B cell (primary cell): ENCODE results near the gene PLD5. TPM values are rescaled to one million over a fixed set of nuclear protein-coding genes. Genes with fewer than 3 reads are reported as not detected.

Source experiments
- ATAC-seq: fragments of 200-7000 bp; cut with Tn5 transposase; one replicate; pipeline ENCODE4 v1.10.0; 2021; ENCODE audit warnings: low read depth, mild to moderate bottlenecking, moderate number of reproducible peaks, moderate library complexity
- CTCF ChIA-PET: fragments of 350-600 bp; sonication (Branson Sonifier 250); formaldehyde crosslinking; loops from one replicate; lab custom pipeline; 2021; ENCODE audit warnings: antibody characterized with exemption, inconsistent platforms; lab: Charles Lee
- POLR2A ChIA-PET: fragments of 350-600 bp; sonication (Branson Sonifier 250); formaldehyde crosslinking; loops from one replicate; lab custom pipeline; 2021; ENCODE audit warnings: antibody characterized with exemption; lab: Charles Lee
- DNase-seq: peaks from one replicate; pipeline ENCODE4 v3.0.0; 2013
- H2AFZ ChIP-seq: 2 replicates; pipeline ENCODE4 v1.6.1; 2012; ENCODE audit warnings: mild to moderate bottlenecking, low read depth, low read length; ENCODE audit not compliant: insufficient read depth, poor library complexity, severe bottlenecking
- H3K27ac ChIP-seq, 2 donors: 1 replicate in 1 of 2; 2 replicates in 1 of 2; pipeline ENCODE4 v1.5.1; 2012 to 2013; ENCODE audit warnings: low read length in 2 of 2, mild to moderate bottlenecking in 2 of 2, moderate library complexity in 1 of 2
- H3K27me3 ChIP-seq, 4 experiments: fragments of 200-600 bp in 1 of 4; sonication (generic) in 1 of 4; replicated peaks in 1 of 4; 1 replicate in 2 of 4; 2 replicates in 2 of 4; pipeline versions ENCODE4 v1.6.1 to v1.7.0; 2013 to 2016; ENCODE audit warnings: low read length in 3 of 4, mild to moderate bottlenecking in 2 of 4, mixed read lengths in 1 of 4, moderate library complexity in 1 of 4; ENCODE audit not compliant: insufficient read depth in 4 of 4, control insufficient read depth in 3 of 4; ENCODE audit errors: control extremely low read depth in 1 of 4
- H3K36me3 ChIP-seq, 2 experiments: replicated peaks in 1 of 2; 1 replicate in 1 of 2; 2 replicates in 1 of 2; pipeline versions ENCODE4 v1.6.1 to v1.7.1; 2013; ENCODE audit warnings: low read length in 1 of 2; ENCODE audit not compliant: insufficient read depth in 2 of 2, control insufficient read depth in 1 of 2; ENCODE audit errors: control extremely low read depth in 1 of 2, extremely low read depth in 1 of 2
- H3K4me1 ChIP-seq, 2 donors: fragments of 200-600 bp in 1 of 2; sonication (generic) in 1 of 2; 1 replicate in 1 of 2; 2 replicates in 1 of 2; pipeline versions ENCODE4 v1.5.1 to v1.6.1; 2013 to 2017; ENCODE audit warnings: low read length in 2 of 2; ENCODE audit not compliant: control insufficient read depth in 2 of 2, insufficient read depth in 2 of 2
- H3K4me2 ChIP-seq: replicated peaks from 2 replicates; pipeline ENCODE3; 2012; ENCODE audit warnings: mild to moderate bottlenecking, low read depth, low read length; ENCODE audit not compliant: poor library complexity, severe bottlenecking
- H3K4me3 ChIP-seq, 5 experiments: fragments of 200-600 bp in 1 of 5; sonication (generic) in 1 of 5; 1 replicate in 3 of 5; 2 replicates in 2 of 5; pipeline versions ENCODE4 v1.5.1 to v1.7.0; 2011 to 2016; ENCODE audit warnings: low read length in 4 of 5, mild to moderate bottlenecking in 4 of 5, low read depth in 2 of 5, control low read depth in 1 of 5, moderate library complexity in 1 of 5; ENCODE audit not compliant: insufficient read depth in 1 of 5; ENCODE audit errors: control extremely low read depth in 1 of 5, extremely low read depth in 1 of 5
- H3K79me2 ChIP-seq: fragments of 200-600 bp; sonication (generic); one replicate; pipeline ENCODE4 v1.6.0; 2016; ENCODE audit warnings: low read length; ENCODE audit not compliant: control insufficient read depth, insufficient read depth
- H3K9ac ChIP-seq: fragments of 200-600 bp; sonication (generic); 2 replicates; pipeline ENCODE4 v1.6.1; 2017; ENCODE audit warnings: mild to moderate bottlenecking, low read length, moderate library complexity
- H3K9me3 ChIP-seq, 3 donors: one replicate each; pipeline versions ENCODE4 v1.6.1 to v1.7.1; 2013; ENCODE audit warnings: low read length in 2 of 3; ENCODE audit not compliant: control insufficient read depth in 2 of 3, insufficient read depth in 1 of 3; ENCODE audit errors: control extremely low read depth in 1 of 3
- H4K20me1 ChIP-seq: 2 replicates; pipeline ENCODE4 v1.6.0; 2012; ENCODE audit warnings: mild to moderate bottlenecking, low read length; ENCODE audit not compliant: insufficient read depth, control insufficient read depth, poor library complexity, severe bottlenecking
- H3K27ac Mint-ChIP-seq: one replicate; pipeline ENCODE4 v1.8.0; 2021; ENCODE audit warnings: mixed read lengths
- H3K27me3 Mint-ChIP-seq: one replicate; pipeline ENCODE4 v1.8.0; 2021; ENCODE audit warnings: mixed read lengths
- H3K4me1 Mint-ChIP-seq: one replicate; pipeline ENCODE4 v1.8.0; 2021; ENCODE audit warnings: mixed read lengths
- H3K4me3 Mint-ChIP-seq: one replicate; pipeline ENCODE4 v1.8.0; 2021; ENCODE audit warnings: mixed read lengths
- H3K9me3 Mint-ChIP-seq: one replicate; pipeline ENCODE4 v1.8.0; 2022; ENCODE audit warnings: mixed read lengths; ENCODE audit not compliant: insufficient read depth
- CTCF ChIP-seq: fragments of 200-600 bp; IDR thresholded peaks from one replicate; pipeline ENCODE4 v1.8.0; 2022; ENCODE audit warnings: antibody characterized with exemption, mild to moderate bottlenecking
- EZH2 ChIP-seq: IDR thresholded peaks from 2 replicates; pipeline ENCODE4 v1.6.1; 2012; ENCODE audit warnings: borderline replicate concordance, low read depth, mild to moderate bottlenecking, moderate library complexity, low read length; ENCODE audit not compliant: insufficient read depth, poor library complexity, severe bottlenecking
- whole genome bisulfite sequencing: methylation state at CpG from one replicate; pipeline ENCODE4 v1.1.5; 2013; ENCODE audit warnings: missing lambda C conversion rate; ENCODE audit not compliant: insufficient coverage; 5-methylcytosine and 5-hydroxymethylcytosine counted together
- intact Hi-C: fragments of 100-400 bp; cut with micrococcal nuclease; formaldehyde crosslinking; loops from one replicate; pipeline ENCODE4 v1.10.0; 2022
- polyA plus RNA-seq: library from polyadenylated mRNA; depleted of rRNA; stranded (reverse); fragments of >200 nt; gene quantifications from 2 replicates; pipeline ENCODE4 v1.2.3, GENCODE V29; 2012
- total RNA-seq, 2 donors: library from RNA; stranded (reverse); fragments of 120-200 nt in 1 of 2; gene quantifications; 1 replicate in 1 of 2; 2 replicates in 1 of 2; pipeline versions ENCODE4 v1.2.3 to v1.2.4, GENCODE V29; 2013 to 2022

Gene PLD5
- total and polyA plus RNA-seq, 2 donors (not counting 1 experiment from before 2014, with no cell fraction given), result 0.37 to 1.9 TPM

- TF ChIP-seq CTCF, result no peak
- TF ChIP-seq EZH2, result no peak
- WGBS, result 80% methylated on average over 3 of the region's 11 CpGs
- CTCF ChIA-PET, result interaction anchor here (1.2 to 2.8 kb wide), 3 partner anchors 10 to 15 kb away, joined by 4 to 12 read pairs (median 7); no protein-coding TSS in a partner anchor
- no peak overlapping the region for H3K4me3 Mint-ChIP-seq
- no peaks in the 10 kb centered on the region for H3K9me3 ChIP-seq
- H3K79me2 ChIP-seq, result no peaks in the 10 kb centered on the region
- no peaks in the 10 kb centered on the region for H4K20me1 ChIP-seq
- H3K9me3 Mint-ChIP-seq, result no peaks in the 10 kb centered on the region
- peaks cover 1% of the 10 kb centered on the region for H3K4me1 Mint-ChIP-seq
- peaks cover 0 to 8% (median 0%) of the 10 kb centered on the region in 4 experiments for H3K27me3 ChIP-seq
- POLR2A ChIA-PET, result no interaction called here
- no peak for ATAC-seq
- no peak overlapping the region for H2AFZ ChIP-seq
- H3K27ac ChIP-seq, result no peak overlapping the region
- H3K9ac ChIP-seq, result no peak overlapping the region
- no peak overlapping the region for H3K27ac Mint-ChIP-seq
- no peak overlapping the region for H3K4me3 ChIP-seq
- H3K4me1 ChIP-seq, result no peaks in the 10 kb centered on the region
- no peak for DNase-seq
- no peaks in the 10 kb centered on the region for H3K36me3 ChIP-seq
- no peak overlapping the region for H3K4me2 ChIP-seq
- peaks cover 41% of the 10 kb centered on the region for H3K27me3 Mint-ChIP-seq
- intact Hi-C loops, result no loop called here
Observed at GRCh38 chr1:242456726-242457269, 67.7 kb downstream of the PLD5 start.

- no peak overlapping the region for H3K4me3 ChIP-seq
- DNase-seq, result no peak
- TF ChIP-seq EZH2 (no peak), CTCF (peak; percentile 17)
- H3K27me3 Mint-ChIP-seq, result peaks cover 54% of the 10 kb centered on the region
- no peak overlapping the region for H3K9ac ChIP-seq
- no peaks in the 10 kb centered on the region for H3K79me2 ChIP-seq
- no peak overlapping the region for H3K27ac ChIP-seq
- no peak overlapping the region for H3K4me3 Mint-ChIP-seq
- no peaks in the 10 kb centered on the region for H3K4me1 ChIP-seq
- WGBS, result no CpG with 5 or more reads among the region's 1 CpG
- no peaks in the 10 kb centered on the region for H3K9me3 Mint-ChIP-seq
- no peak overlapping the region for H3K27ac Mint-ChIP-seq
- H3K9me3 ChIP-seq, result no peaks in the 10 kb centered on the region
- ChIA-PET CTCF (interaction anchor here (0.6 to 2.8 kb wide), 9 partner anchors 10 to 1636 kb away, joined by 3 to 12 read pairs (median 3); no protein-coding TSS in a partner anchor), POLR2A (no interaction called here)
- H3K27me3 ChIP-seq, result peaks cover 0 to 8% (median 0%) of the 10 kb centered on the region in 4 experiments
- H4K20me1 ChIP-seq, result no peaks in the 10 kb centered on the region
- H3K36me3 ChIP-seq, result no peaks in the 10 kb centered on the region
- intact Hi-C loops, result no loop called here
- no peak overlapping the region for H2AFZ ChIP-seq
- H3K4me1 Mint-ChIP-seq, result peaks cover 1% of the 10 kb centered on the region
- ATAC-seq, result no peak
- H3K4me2 ChIP-seq, result no peak overlapping the region
Observed at GRCh38 chr1:242455052-242455361, 69.5 kb downstream of the PLD5 start.
